ENCODE measurements around the gene ERC1.

ERC1 gene

DNA sequence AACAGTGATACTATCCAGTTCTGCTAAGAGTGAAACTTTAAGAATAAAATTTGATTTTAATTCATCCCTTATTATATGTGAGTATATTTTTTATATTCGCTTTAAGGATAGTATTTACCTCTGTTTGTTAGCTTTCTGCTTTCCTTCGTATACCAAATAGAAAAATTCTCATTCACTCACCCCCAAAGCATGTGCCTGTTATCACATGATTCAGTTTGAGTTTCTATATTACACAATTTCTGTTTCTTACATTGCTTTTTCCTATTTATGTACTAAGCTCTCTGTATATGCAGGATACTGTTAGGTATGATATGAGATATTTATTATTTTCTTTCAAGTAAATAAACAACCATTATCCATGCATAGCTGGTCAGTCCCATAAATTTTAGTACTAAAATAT lies 328.2 kb downstream of the ERC1 start:
- ChIA-PET POLR2A (interaction anchor here (1.2 kb wide), 1 partner anchor 201 kb away, joined by 4 read pairs; no protein-coding TSS in a partner anchor), CTCF (interaction anchor here (1.5 kb wide), 1 partner anchor 201 kb away, joined by 9 read pairs; no protein-coding TSS in a partner anchor)
- TF ChIP-seq ZNF184 (tag by site-specific recombination; IDR thresholded peaks at IDR 0.05): no peak
- H3K27ac ChIP-seq (ENCODE audit: extremely low read depth, low read depth, low read length): no peak overlapping the region
- no peaks in the 10 kb centered on the region for H3K9me3 ChIP-seq (ENCODE audit: control insufficient read depth, insufficient read depth, low read depth, low read length)
- no peaks in the 10 kb centered on the region; a peak in 1 of 3 replicates for H3K36me3 ChIP-seq (ENCODE audit: control insufficient read depth in 2 of 2, insufficient read depth in 1 of 2, low read length in 2 of 2)
- H3K4me3 ChIP-seq (ENCODE audit: low read depth, low read length): no peak overlapping the region
- H3K4me1 ChIP-seq (ENCODE audit: control insufficient read depth, insufficient read depth, low read length): peaks cover 6% of the 10 kb centered on the region

DNA sequence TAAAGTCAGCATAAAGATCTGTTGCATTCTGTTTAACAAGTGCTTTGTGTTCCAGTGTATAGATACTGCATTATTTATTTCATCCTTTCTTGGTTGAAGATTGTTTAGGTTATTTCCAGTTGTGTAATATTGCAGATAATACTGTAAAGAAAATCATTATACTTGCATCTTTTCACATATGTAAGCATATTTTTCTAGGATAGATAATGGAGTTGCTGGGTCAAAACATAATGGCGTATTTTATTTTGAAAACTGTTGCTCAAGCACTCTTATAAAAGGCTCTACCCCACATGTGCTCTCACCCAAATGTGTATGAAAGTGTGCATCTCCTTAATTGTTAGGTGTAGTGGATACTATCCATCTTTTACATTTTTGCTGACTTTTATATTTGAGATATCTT lies 329.0 kb downstream of the ERC1 start:
- CTCF ChIA-PET: no interaction called here

GRCh38 chr12:1322821-1323220 lies 331.8 kb downstream of the ERC1 start:
- Histone ChIP-seq H3K4me3 (ENCODE audit: low read depth, low read length) (no peak overlapping the region), H3K4me1 (ENCODE audit: control insufficient read depth, insufficient read depth, low read length) (peaks cover 6% of the 10 kb centered on the region), H3K9me3 (ENCODE audit: control insufficient read depth, insufficient read depth, low read depth, low read length) (no peaks in the 10 kb centered on the region), H3K27ac (ENCODE audit: extremely low read depth, low read depth, low read length) (no peak overlapping the region), H3K36me3 (ENCODE audit: control insufficient read depth in 2 of 2, insufficient read depth in 1 of 2, low read length in 2 of 2) (no peaks in the 10 kb centered on the region)
- ChIA-PET CTCF (interaction anchor here (2.4 kb wide), 1 partner anchor 205 kb away, joined by 10 read pairs; no protein-coding TSS in a partner anchor), POLR2A (no interaction called here)
- TF ChIP-seq ZSCAN23 (tag by site-specific recombination; IDR thresholded peaks at IDR 0.05): no peak
- no peak for TF ChIP-seq ZNF19 (tag by site-specific recombination; IDR thresholded peaks at IDR 0.05; ENCODE audit: low read depth)
- no peak for TF ChIP-seq ZNF555 (tag by site-specific recombination; conservative IDR thresholded peaks at IDR 0.05)
- no peak for TF ChIP-seq SCRT2 (tag by site-specific recombination; IDR thresholded peaks at IDR 0.05)
- no peak for TF ChIP-seq ZNF140 (tag by site-specific recombination; IDR thresholded peaks at IDR 0.05)
- TF ChIP-seq, protein P1, sequence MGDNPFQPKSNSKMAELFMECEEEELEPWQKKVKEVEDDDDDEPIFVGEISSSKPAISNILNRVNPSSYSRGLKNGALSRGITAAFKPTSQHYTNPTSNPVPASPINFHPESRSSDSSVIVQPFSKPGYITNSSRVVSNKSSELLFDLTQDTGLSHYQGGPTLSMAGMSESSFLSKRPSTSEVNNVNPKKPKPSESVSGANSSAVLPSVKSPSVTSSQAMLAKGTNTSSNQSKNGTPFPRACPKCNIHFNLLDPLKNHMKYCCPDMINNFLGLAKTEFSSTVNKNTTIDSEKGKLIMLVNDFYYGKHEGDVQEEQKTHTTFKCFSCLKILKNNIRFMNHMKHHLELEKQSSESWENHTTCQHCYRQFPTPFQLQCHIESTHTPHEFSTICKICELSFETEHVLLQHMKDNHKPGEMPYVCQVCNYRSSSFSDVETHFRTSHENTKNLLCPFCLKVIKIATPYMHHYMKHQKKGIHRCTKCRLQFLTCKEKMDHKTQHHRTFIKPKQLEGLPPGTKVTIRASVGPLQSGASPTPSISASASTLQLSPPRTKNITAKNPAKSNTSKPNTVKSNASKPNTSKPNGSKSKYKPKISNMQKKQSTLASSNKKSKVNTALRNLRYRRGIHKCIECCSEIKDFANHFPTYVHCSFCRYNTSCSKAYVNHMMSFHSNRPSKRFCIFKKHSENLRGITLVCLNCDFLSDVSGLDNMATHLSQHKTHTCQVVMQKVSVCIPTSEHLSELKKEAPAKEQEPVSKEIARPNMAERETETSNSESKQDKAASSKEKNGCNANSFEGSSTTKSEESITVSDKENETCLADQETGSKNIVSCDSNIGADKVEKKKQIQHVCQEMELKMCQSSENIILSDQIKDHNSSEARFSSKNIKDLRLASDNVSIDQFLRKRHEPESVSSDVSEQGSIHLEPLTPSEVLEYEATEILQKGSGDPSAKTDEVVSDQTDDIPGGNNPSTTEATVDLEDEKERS (tag by site-specific recombination; IDR thresholded peaks at IDR 0.05): no peak
- no peak for TF ChIP-seq RBAK (tag by site-specific recombination; IDR thresholded peaks at IDR 0.05)
- TF ChIP-seq ZNF830 (tag by site-specific recombination; IDR thresholded peaks at IDR 0.05; ENCODE audit: low read depth): no peak
- TF ChIP-seq ZNF350 (tag by site-specific recombination; IDR thresholded peaks at IDR 0.05): no peak
- TF ChIP-seq ZNF768 (tag by site-specific recombination; IDR thresholded peaks at IDR 0.05): no peak

More for the DNA sequence above, 329.0 kb downstream of the ERC1 start:
- H3K4me3 ChIP-seq (ENCODE audit: low read depth, low read length): no peak overlapping the region
- H3K36me3 ChIP-seq (ENCODE audit: control insufficient read depth in 2 of 2, insufficient read depth in 1 of 2, low read length in 2 of 2): no peaks in the 10 kb centered on the region; a peak in 1 of 3 replicates
- TF ChIP-seq ZNF433 (tag by site-specific recombination; IDR thresholded peaks at IDR 0.05; ENCODE audit: low read depth) (no peak), ZNF24 (tag by site-specific recombination; IDR thresholded peaks at IDR 0.05) (no peak), SCRT1 (tag by site-specific recombination; IDR thresholded peaks at IDR 0.05; ENCODE audit: borderline replicate concordance) (no peak), ZNF785 (tag by site-specific recombination; IDR thresholded peaks at IDR 0.05) (no peak), WT1 (tag by site-specific recombination; IDR thresholded peaks at IDR 0.05) (no peak), IKZF3 (tag by site-specific recombination; IDR thresholded peaks at IDR 0.05) (no peak), ZNF404 (tag by site-specific recombination; IDR thresholded peaks at IDR 0.05) (no peak), MEIS1 (CRISPR knock-in tag; IDR thresholded peaks at IDR 0.05; ENCODE audit: borderline replicate concordance) (no peak), OSR2 (tag by site-specific recombination; IDR thresholded peaks at IDR 0.05) (no peak), TCF7L2 (IDR thresholded peaks at IDR 0.05; ENCODE audit: borderline replicate concordance, low read depth, low read length) (no peak), ZNF266 (tag by site-specific recombination; IDR thresholded peaks at IDR 0.05; ENCODE audit: low read depth) (no peak)
- TF ChIP-seq, protein P2, sequence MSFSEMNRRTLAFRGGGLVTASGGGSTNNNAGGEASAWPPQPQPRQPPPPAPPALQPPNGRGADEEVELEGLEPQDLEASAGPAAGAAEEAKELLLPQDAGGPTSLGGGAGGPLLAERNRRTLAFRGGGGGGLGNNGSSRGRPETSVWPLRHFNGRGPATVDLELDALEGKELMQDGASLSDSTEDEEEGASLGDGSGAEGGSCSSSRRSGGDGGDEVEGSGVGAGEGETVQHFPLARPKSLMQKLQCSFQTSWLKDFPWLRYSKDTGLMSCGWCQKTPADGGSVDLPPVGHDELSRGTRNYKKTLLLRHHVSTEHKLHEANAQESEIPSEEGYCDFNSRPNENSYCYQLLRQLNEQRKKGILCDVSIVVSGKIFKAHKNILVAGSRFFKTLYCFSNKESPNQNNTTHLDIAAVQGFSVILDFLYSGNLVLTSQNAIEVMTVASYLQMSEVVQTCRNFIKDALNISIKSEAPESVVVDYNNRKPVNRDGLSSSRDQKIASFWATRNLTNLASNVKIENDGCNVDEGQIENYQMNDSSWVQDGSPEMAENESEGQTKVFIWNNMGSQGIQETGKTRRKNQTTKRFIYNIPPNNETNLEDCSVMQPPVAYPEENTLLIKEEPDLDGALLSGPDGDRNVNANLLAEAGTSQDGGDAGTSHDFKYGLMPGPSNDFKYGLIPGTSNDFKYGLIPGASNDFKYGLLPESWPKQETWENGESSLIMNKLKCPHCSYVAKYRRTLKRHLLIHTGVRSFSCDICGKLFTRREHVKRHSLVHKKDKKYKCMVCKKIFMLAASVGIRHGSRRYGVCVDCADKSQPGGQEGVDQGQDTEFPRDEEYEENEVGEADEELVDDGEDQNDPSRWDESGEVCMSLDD (tag by site-specific recombination; IDR thresholded peaks at IDR 0.05): no peak
- TF ChIP-seq, protein P3, sequence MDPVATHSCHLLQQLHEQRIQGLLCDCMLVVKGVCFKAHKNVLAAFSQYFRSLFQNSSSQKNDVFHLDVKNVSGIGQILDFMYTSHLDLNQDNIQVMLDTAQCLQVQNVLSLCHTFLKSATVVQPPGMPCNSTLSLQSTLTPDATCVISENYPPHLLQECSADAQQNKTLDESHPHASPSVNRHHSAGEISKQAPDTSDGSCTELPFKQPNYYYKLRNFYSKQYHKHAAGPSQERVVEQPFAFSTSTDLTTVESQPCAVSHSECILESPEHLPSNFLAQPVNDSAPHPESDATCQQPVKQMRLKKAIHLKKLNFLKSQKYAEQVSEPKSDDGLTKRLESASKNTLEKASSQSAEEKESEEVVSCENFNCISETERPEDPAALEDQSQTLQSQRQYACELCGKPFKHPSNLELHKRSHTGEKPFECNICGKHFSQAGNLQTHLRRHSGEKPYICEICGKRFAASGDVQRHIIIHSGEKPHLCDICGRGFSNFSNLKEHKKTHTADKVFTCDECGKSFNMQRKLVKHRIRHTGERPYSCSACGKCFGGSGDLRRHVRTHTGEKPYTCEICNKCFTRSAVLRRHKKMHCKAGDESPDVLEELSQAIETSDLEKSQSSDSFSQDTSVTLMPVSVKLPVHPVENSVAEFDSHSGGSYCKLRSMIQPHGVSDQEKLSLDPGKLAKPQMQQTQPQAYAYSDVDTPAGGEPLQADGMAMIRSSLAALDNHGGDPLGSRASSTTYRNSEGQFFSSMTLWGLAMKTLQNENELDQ (tag by site-specific recombination; IDR thresholded peaks at IDR 0.05; ENCODE audit: low read depth): no peak
- no peaks in the 10 kb centered on the region for H3K9me3 ChIP-seq (ENCODE audit: control insufficient read depth, insufficient read depth, low read depth, low read length)
- POLR2A ChIA-PET: no interaction called here
- no peak overlapping the region for H3K27ac ChIP-seq (ENCODE audit: extremely low read depth, low read depth, low read length)
- peaks cover 6% of the 10 kb centered on the region for H3K4me1 ChIP-seq (ENCODE audit: control insufficient read depth, insufficient read depth, low read length)
